Stimulated activated effector memory CD8-positive, alpha-beta T cell treated with anti-CD3 and anti-CD28 coated beads, Interleukin-12 subunit alpha, Interleukin-12 subunit beta, amount 100 ng/mL, for 72 hours (primary cell): ENCODE results near the gene MAPKAP1.

Experiments
- ATAC-seq: fragments of 150-1000 bp; cut with Tn5 transposase; 2 replicates; pipeline ENCODE4 v1.10.0; 2021
- DNase-seq, 2 donors: peaks; one replicate each; pipeline ENCODE4 v3.0.0; 2021 to 2022; ENCODE audit warnings: low spot score in 2 of 2
- H3K27ac Mint-ChIP-seq: one replicate; pipeline ENCODE4 v1.8.0; 2022; ENCODE audit warnings: mild to moderate bottlenecking, mixed read lengths
- H3K36me3 Mint-ChIP-seq: one replicate; pipeline ENCODE4 v1.8.0; 2022; ENCODE audit warnings: mild to moderate bottlenecking, mixed read lengths
- H3K4me1 Mint-ChIP-seq: one replicate; pipeline ENCODE4 v1.8.0; 2022; ENCODE audit warnings: mixed read lengths
- H3K4me3 Mint-ChIP-seq: one replicate; pipeline ENCODE4 v1.8.0; 2022; ENCODE audit warnings: mild to moderate bottlenecking, mixed read lengths
- H3K9me3 Mint-ChIP-seq: one replicate; pipeline ENCODE4 v1.8.0; 2022; ENCODE audit warnings: mixed read lengths

MAPKAP1 gene

GRCh38 chr9:125487842-125488241, 219.2 kb downstream of the MAPKAP1 start:
- Mint-ChIP-seq H3K4me1 (peaks cover 6% of the 10 kb centered on the region), H3K36me3 (peaks cover 9% of the 10 kb centered on the region), H3K9me3 (no peaks in the 10 kb centered on the region), H3K27ac (no peak overlapping the region), H3K4me3 (no peak overlapping the region)
- no peak for ATAC-seq
- no peak for DNase-seq

DNA sequence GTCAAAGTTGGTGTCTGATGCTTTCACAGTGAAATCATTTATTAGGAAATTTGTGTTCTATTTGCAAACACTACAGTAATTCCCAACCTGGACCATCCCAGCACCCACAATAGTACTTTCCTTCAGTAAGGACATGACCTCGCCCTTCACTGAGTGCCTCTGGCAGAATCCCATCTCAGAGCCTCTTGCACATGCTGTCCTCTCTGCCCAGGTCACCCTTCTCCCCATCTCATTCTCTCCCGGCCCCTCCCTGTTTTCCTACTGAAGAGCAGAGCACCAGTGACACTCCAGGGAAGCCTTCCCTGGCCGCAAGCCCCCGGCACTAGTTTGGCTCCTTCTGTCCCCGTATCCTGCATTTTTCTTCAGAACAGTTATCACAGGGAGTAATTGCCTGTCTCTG, 220.4 kb downstream of the MAPKAP1 start:
- ATAC-seq (no peak), DNase-seq (no peak)
- Mint-ChIP-seq H3K27ac (no peak overlapping the region), H3K4me3 (no peak overlapping the region), H3K9me3 (no peaks in the 10 kb centered on the region), H3K36me3 (peaks cover 16% of the 10 kb centered on the region), H3K4me1 (peaks cover 6% of the 10 kb centered on the region)

DNA sequence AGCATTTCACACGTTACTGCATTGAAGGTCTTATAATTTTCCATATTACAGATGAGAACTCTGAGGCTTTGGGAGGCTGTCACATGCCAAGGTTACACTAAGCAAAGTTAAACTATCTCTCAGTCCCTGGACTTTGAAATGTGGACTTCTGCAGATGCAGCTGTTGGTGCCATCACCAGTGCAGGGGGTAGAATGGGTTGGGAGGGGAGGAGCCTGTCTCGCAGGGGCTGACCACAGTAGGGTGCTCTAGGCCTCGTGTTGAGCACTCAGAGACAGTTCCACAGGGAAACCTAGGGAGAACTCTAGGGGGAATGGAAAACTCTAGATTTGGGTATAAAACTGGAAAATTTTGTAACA, 220.9 kb downstream of the MAPKAP1 start:
- H3K4me1 Mint-ChIP-seq: peaks cover 6% of the 10 kb centered on the region
- no peak overlapping the region for H3K27ac Mint-ChIP-seq
- peaks cover 16% of the 10 kb centered on the region for H3K36me3 Mint-ChIP-seq
- H3K9me3 Mint-ChIP-seq: no peaks in the 10 kb centered on the region
- H3K4me3 Mint-ChIP-seq: no peak overlapping the region
- no peak for ATAC-seq
- no peak for DNase-seq

GRCh38 chr9:125485471-125486151, 221.4 kb downstream of the MAPKAP1 start:
- H3K4me3 Mint-ChIP-seq: no peak overlapping the region
- ATAC-seq (no peak), DNase-seq (no peak)
- H3K9me3 Mint-ChIP-seq: no peaks in the 10 kb centered on the region
- H3K36me3 Mint-ChIP-seq: peaks cover 22% of the 10 kb centered on the region
- H3K27ac Mint-ChIP-seq: peak overlapping the region; percentile 47
- peaks cover 6% of the 10 kb centered on the region for H3K4me1 Mint-ChIP-seq

DNA sequence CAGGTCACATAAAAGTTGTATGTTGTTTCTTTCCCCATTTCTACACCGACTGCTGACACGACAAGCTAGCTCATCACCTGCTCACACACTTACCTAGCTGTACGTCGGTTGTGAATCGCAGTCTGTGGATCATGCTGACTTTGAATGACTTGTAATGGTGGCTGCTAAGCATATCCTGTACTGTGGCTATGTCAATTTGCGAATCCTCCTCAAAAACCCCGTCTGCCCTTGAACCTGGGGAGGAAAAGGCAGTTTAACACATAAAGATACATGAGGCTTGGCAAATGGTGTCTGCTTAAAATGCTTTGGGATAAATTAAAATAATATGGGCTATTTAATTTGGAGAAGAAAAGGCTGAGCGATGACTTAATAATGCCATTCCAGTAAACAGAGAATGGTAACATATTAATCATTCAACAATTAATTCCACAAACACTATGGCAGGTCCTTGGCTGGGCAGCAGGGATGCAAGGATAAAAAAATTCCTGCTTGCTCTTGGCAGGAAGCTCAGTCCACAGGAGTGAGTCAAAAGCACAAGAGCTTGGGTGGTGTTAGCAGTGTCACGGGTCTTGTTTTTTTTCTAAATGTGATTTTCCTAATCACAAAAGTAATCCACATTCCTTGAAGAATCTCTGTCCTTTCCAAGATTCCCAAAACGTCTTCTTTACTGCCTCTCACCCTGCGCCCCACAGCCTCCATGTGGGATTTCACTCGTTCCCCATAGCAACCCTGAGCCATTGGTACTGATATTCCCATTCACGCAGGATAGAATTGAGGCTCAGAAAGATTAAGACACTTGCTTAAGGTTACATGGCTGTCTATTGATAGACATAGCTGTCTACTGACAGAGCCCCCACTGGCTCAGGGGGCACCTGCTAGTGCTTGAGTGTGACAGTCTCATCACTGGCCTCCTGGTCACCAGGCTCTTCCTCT, 222.4 kb downstream of the MAPKAP1 start:
- peaks cover 5% of the 10 kb centered on the region for H3K4me1 Mint-ChIP-seq
- DNase-seq: peak in 1 of 2 donors; percentile 2
- H3K9me3 Mint-ChIP-seq: no peaks in the 10 kb centered on the region
- H3K36me3 Mint-ChIP-seq: peaks cover 31% of the 10 kb centered on the region
- H3K27ac Mint-ChIP-seq: peak overlapping the region; percentile 47
- ATAC-seq: no peak
- H3K4me3 Mint-ChIP-seq: no peak overlapping the region

GRCh38 chr9:125483697-125484096, 223.3 kb downstream of the MAPKAP1 start:
- DNase-seq (no peak), ATAC-seq (no peak)
- H3K4me1 Mint-ChIP-seq: no peaks in the 10 kb centered on the region
- H3K4me3 Mint-ChIP-seq: no peak overlapping the region
- peaks cover 35% of the 10 kb centered on the region for H3K36me3 Mint-ChIP-seq
- no peaks in the 10 kb centered on the region for H3K9me3 Mint-ChIP-seq
- no peak overlapping the region for H3K27ac Mint-ChIP-seq

GRCh38 chr9:125479846-125480615, 227.0 kb downstream of the MAPKAP1 start:
- Mint-ChIP-seq H3K9me3 (no peaks in the 10 kb centered on the region), H3K4me3 (no peak overlapping the region), H3K36me3 (peaks cover 44% of the 10 kb centered on the region), H3K27ac (no peak overlapping the region), H3K4me1 (no peaks in the 10 kb centered on the region)
- no peak for DNase-seq
- no peak for ATAC-seq

DNA sequence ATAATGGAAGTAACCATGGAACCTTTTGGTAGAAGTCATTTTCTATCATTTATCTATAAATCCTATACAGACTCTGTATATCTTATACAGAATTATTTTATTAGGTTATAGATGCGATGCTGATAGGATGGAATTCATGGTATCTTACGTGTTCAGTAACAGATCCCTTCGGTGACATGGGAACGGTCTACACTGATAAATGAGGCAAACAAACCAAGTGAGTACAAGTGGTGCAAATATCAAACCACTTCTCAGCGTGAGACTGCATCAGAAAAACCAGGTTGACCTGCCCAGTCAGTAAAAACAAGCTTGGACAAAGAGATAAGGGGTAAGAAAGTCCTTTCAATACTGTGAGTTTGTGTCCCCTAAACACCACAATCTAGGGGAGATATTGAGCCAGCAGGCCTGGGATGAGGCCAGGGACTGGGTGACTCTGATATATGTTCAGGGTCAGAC, 229.9 kb downstream of the MAPKAP1 start:
- Mint-ChIP-seq H3K9me3 (no peaks in the 10 kb centered on the region), H3K4me1 (no peaks in the 10 kb centered on the region), H3K27ac (no peak overlapping the region), H3K4me3 (no peak overlapping the region), H3K36me3 (peaks cover 30% of the 10 kb centered on the region)
- ATAC-seq (no peak), DNase-seq (no peak)

- DNase-seq (no peak), ATAC-seq (no peak)
- H3K4me1 Mint-ChIP-seq: no peaks in the 10 kb centered on the region
- no peak overlapping the region for H3K27ac Mint-ChIP-seq
- no peaks in the 10 kb centered on the region for H3K9me3 Mint-ChIP-seq
- peaks cover 28% of the 10 kb centered on the region for H3K36me3 Mint-ChIP-seq
- H3K4me3 Mint-ChIP-seq: no peak overlapping the region
Observed at GRCh38 chr9:125476645-125477044, 230.4 kb downstream of the MAPKAP1 start.

DNA sequence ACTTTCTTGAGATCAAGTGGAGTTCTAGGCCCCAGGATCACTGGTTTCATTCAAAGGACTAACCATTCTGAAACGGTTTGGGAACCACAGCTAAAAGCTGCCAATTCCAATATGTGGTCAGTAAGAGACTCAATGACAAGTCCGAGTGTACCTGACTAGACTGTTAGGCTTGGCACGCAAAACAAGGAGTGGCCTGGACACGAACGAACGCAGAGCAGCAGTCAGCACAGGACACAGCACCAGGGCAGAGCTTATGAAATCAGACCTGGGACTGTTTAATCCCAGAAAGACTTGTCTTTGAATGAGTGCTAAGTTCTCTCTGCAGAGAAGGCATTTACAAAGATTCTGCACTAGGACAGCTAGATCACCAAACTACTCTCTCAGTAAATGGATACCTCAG, 231.6 kb downstream of the MAPKAP1 start:
- Mint-ChIP-seq H3K9me3 (no peaks in the 10 kb centered on the region), H3K4me3 (no peak overlapping the region), H3K4me1 (no peaks in the 10 kb centered on the region), H3K36me3 (peaks cover 20% of the 10 kb centered on the region), H3K27ac (peak overlapping the region; percentile 63)
- DNase-seq (no peak), ATAC-seq (no peak)

DNA sequence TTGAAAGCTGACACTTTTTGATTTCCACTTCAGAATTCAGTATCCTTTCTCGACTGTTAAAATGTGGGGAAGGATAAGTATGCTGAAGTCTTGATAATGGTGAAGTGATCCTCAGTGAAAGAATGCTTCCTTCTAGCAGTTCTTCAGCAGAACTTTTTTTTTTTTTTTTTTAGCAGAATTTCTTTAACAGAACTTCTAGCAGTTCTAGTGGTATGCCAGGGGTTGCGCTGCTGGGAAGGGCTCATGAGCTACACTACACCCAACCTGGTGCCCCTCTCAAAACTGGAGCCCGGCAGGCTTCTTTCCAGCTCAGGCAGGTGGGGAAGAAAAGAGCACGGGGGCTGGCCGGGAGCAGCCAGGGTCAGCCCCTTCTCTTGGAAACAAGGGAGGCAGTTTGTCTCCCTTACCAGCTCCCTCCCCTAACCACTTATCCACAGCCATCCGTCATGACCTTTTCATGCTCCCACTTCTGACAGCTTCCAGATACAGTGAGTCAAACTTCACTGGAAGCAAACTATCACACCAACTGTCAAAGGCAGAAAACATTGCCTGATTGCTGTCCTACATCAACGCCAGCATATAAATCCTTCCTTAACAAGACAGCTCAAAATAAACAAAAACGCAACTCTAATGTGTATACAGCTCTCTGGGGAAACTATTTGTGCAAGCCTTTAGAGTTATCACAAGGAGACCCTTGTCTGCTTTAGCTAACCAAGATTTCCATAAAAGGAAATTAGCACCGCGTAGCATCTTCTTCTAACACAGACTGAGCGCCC, 233.9 kb downstream of the MAPKAP1 start:
- no peak for ATAC-seq
- no peaks in the 10 kb centered on the region for H3K9me3 Mint-ChIP-seq
- peaks cover 16% of the 10 kb centered on the region for H3K36me3 Mint-ChIP-seq
- no peaks in the 10 kb centered on the region for H3K4me1 Mint-ChIP-seq
- no peak overlapping the region for H3K4me3 Mint-ChIP-seq
- peak overlapping the region; percentile 54 for H3K27ac Mint-ChIP-seq
- DNase-seq: no peak

DNA sequence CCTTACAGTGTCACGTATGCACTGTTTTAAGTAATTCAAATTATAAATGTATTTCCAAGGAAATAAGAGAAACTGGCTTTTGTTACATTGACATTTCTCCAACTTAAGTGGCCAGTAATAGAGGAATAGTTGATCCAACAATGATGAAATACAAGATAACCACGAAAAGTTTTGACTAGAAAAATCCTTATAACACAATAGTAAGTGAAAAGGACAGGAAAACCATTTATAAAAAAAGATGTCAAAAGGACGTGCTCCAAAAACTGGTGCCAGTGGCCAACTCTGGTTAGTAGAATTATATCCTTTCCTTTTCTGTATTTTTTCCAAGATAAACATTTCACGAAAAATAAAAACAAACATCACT, 234.5 kb downstream of the MAPKAP1 start:
- no peak overlapping the region for H3K27ac Mint-ChIP-seq
- no peak for DNase-seq
- H3K36me3 Mint-ChIP-seq: peaks cover 10% of the 10 kb centered on the region
- no peaks in the 10 kb centered on the region for H3K4me1 Mint-ChIP-seq
- no peak overlapping the region for H3K4me3 Mint-ChIP-seq
- no peaks in the 10 kb centered on the region for H3K9me3 Mint-ChIP-seq
- ATAC-seq: no peak

DNA sequence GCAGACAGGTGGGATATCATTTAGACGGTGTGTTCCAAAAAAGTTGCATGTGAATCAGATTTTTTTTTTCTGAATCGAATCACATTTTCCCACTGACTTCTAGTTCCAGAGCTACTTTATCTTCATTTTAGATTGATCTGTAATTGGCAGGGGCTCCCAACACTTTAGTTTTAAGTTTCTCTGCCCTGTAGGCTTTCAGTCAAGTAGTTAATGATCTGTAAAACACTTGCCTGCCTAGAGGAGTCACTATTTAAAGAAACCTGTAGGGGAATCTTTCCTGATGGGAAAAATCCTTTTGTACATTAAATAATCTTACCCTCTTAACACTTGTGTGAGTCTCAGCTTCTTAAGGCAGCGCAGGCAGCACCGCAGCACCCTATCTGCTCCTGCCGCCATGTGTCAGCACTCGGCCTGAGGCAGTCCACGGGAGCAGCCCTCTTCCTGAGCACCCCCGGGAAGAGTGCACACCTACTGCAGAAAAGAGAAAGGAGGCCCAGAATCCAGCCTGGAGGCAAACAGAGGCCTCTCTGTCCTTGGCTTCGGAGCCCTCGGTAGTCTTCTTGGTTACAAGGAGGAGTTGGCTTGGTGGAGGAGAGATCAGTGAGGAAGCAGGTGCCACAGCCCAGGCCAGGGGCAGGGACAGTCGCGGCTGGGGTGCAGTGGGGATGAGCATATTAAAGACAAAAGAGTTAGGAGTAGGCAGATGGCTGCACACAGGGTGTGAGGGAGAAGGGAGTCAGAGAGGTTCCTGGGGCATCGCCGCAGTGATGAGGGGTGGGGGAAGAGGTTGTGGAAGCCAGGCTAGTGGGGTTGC, 236.0 kb downstream of the MAPKAP1 start:
- ATAC-seq (no peak), DNase-seq (no peak)
- Mint-ChIP-seq H3K4me1 (no peaks in the 10 kb centered on the region), H3K36me3 (peaks cover 8% of the 10 kb centered on the region), H3K9me3 (no peaks in the 10 kb centered on the region), H3K4me3 (no peak overlapping the region), H3K27ac (peak overlapping the region; percentile 75)

- no peaks in the 10 kb centered on the region for H3K9me3 Mint-ChIP-seq
- H3K27ac Mint-ChIP-seq: no peak overlapping the region
- H3K4me1 Mint-ChIP-seq: no peaks in the 10 kb centered on the region
- ATAC-seq: no peak
- peaks cover 8% of the 10 kb centered on the region for H3K36me3 Mint-ChIP-seq
- no peak for DNase-seq
- no peak overlapping the region for H3K4me3 Mint-ChIP-seq
Observed at GRCh38 chr9:125470189-125470588, 236.8 kb downstream of the MAPKAP1 start.
